GM21526 (cell line): ENCODE measurements around the gene ATAD5.
"Not testable (repeated sequence)": the region's sequence is repeated elsewhere in the genome, so short reads cannot be mapped to it uniquely, and the experiment has no call there.

ENCODE experiments used
- ATAC-seq: cut with Tn5 transposase; IDR thresholded peaks from one replicate; pipeline ENCODE4 v1.9.1; 2021; ENCODE audit warnings: moderate library complexity; ENCODE audit not compliant: unreplicated experiment, low FRiP score

Gene ATAD5

DNA sequence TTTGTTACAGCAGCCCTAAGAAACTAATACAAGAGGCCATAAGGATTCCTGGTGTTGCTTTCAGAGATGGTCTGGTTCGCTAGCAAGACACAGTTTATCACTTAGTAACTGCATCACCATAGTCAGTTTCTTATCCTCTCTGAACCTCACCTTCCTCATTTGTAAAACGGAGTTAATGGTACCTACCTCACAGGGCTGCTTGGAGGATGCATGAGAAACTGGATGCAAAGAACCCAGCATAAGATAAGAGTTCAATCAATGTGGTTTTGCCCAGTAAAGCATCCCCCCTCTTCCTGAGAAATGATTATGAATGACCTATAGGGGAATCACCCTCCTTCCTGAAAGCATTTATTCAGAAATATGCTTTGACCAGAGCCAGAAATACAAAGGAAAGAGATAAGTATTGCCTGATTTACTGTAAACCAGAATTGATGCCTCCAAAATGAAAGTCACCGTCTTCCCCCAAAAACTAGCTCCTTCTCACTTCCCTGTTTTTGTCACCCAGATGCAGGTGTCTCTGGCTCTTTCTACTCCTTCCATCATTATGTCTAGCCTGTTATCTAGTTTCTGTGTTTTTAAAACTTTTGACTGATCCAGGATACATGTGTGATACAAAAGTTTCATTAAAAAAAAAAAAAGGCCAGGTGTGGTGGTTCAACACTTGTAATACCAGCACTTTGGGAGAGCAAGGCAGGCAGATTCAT, 77.1 kb downstream of the ATAD5 start:
- no peak for ATAC-seq

GRCh38 chr17:30910151-30910550, 78.4 kb downstream of the ATAD5 start:
- not testable (repeated sequence) for ATAC-seq

GRCh38 chr17:30913955-30914354, 82.2 kb downstream of the ATAD5 start:
- ATAC-seq, result no peak

GRCh38 chr17:30915833-30916611, 84.3 kb downstream of the ATAD5 start:
- ATAC-seq, result no peak

- no peak for ATAC-seq
These were observed 85.3 kb downstream of the ATAD5 start for GRCh38 chr17:30917050-30917449.

- no peak for ATAC-seq
These were observed 88.5 kb downstream of the ATAD5 start for GRCh38 chr17:30920282-30920681.

DNA sequence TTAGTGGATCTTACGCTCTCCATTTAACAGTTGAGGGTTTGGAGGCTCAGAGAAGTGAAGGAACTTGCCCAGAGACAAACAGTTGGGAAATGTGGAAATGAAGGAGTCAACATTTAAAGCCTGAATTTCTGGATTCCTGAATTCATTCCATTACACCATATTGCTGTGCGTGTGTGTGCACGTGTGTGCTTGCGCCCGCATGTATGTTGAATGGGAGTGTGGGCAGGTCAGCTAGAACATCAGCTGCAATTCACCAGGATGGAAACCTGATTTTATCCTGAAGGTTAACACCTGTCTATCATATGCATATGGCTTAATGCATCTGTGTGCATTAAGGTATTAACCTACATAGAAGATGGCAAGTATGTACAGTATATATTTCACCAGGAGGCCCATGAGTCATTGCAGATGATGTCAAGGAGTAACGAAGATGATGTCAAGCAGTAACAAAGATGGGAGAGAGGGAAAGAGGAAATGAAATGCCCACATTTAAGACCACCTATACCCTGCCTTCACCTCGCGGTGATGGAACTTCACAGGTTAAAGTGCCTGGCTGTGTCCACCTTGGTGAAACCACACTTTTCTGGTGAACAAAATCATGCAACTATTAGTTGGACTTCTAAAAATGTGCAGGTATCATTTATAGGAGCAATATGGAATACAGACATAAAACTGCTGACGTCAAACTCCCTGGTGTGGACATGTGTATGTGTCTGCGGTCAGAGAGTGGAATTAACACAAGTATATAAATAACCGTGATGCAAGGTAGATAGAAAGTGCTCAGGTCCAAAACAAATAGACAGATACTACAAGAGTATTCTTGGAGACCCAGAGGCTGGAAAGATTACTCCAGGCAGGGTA, 89.1 kb downstream of the ATAD5 start:
- no peak for ATAC-seq

DNA sequence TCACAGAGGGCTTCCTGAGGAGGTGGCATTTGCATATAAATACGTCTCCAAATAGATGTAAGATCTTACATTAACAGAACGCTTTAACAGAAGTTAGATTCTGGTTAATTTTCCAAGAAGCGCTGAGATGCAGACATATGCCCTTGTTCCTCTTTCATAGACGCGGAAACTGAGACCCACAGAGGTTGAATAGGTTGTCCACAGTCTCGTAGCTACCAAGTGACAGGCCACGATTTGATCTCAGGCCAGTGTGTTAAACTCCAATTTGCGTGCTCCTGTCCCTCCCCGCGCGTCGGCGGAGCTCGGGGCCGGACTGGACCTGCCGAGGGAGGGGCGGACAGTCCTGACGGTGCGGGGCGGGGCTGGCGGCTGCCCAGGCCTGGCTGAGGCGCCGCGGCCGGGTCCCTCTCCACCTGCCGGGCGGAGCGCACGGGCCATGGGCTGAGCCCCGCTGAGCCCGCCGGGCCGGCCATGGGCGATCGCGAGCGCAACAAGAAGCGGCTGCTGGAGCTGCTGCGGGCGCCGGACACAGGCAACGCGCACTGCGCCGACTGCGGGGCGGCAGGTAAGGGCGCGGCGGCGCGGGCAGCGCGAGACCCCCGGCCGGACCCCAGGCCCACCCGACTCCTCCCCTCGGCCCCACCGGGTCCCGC, 89.9 kb downstream of the ATAD5 start, which contains the start of gene ADAP2:
TSS of gene ADAP2 (plus strand) at position 402 of the 653 bp plus-strand sequence. CDS start at position 472, 70 bp downstream.
- ATAC-seq, result no peak

GRCh38 chr17:30922235-30923030, 90.7 kb downstream of the ATAD5 start:
- no peak for ATAC-seq

DNA sequence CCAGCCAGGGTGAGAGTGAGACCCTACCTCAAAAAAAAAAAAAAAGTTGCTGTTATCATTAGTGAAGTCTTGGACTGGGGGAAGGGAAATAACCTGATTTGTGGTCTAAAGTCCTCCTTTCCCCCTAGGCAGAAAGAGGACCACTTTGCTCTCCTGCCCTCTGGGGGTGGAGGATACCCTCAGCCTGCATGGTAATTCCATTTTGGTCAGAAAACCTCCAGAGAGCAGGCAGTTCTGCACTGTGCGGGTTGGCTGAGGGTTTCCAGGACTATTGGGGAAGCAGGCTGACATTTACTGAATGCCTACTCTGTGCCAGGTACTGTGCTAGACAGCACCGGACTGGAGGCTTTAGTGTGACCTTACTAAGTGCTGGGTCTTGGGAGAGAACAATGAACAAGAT, 92.6 kb downstream of the ATAD5 start:
- ATAC-seq, result no peak

DNA sequence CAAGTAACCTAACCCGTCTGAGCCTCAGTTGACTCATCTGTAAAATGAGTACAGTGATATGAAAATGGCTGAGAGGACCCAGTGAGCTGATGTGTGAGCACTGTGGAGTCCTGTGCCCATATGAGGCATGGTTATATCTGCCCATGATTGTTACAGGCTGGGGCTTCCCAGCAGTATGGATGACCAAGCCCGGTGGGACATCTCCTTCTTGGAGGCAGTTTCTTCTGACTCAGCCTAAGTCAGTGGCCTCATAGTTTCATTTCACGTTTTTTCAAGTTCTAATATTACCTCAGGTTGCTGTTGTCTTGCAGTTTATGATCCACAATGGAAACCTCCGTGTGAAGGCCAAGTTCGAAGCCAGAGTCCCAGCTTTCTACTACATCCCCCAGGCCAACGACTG, 94.8 kb downstream of the ATAD5 start:
- ATAC-seq, result no peak

DNA sequence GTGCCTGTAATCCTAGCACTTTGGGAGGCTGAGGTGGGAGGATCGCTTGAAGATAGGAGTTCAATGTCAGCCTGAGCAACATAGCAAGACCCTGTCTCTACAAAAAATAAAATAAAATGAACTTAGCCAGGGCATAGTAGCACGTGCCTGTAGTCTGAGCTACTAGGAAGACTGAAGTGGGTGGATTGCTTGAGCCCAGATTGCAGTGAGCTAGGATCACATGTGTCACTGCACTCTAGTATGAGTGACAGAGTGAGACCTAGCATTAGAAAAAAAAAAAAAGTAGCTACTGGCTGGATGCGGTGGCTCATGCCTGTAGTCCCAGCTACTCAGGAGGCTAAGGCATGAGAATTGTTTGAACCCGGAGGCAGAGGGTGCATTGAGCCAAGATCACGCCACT, 96.0 kb downstream of the ATAD5 start:
- ATAC-seq, result no peak

GRCh38 chr17:30928584-30928983, 96.8 kb downstream of the ATAD5 start:
- ATAC-seq, result no peak

GRCh38 chr17:30929081-30929633, 97.4 kb downstream of the ATAD5 start:
- no peak for ATAC-seq

DNA sequence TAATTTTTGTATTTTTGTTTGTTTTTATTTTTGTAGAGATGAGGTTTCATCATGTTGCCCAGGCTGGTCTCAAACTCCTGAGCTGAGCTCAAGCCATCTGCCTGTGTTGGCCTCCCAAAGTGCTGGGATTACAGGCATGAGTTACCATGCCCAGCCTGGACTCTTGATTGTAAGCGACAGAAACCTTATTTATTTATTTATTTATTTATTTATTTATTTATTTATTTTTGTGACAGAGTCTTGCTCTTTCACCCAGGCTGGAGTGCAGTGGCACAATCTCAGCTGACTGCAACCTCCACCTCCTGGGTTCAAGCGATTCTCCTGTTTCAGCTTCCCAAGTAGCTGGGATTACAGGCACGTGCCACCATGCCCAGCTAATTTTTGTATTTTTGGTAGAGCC, 98.1 kb downstream of the ATAD5 start:
- ATAC-seq, result not testable (repeated sequence)

- ATAC-seq, result no peak
These were observed 98.7 kb downstream of the ATAD5 start for GRCh38 chr17:30930495-30930894.

DNA sequence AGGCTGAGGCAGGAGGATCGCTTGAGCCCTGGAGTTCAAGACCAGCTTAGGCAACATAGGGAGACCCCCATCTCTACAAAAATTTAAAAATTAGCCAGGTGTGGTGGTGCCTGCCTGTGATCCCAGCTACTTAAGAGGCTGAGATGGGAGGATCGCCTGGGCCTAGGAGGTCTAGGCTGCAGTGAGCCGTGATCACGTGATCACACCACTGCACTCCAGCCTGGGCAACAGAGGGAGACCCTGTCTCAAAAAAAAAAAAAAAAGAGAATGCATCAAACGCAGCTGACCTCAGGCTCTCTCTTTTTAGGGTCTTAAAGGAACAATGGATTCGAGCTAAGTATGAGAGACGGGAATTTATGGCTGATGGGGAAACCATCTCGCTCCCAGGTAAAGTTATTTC, 99.8 kb downstream of the ATAD5 start:
- not testable (repeated sequence) for ATAC-seq

DNA sequence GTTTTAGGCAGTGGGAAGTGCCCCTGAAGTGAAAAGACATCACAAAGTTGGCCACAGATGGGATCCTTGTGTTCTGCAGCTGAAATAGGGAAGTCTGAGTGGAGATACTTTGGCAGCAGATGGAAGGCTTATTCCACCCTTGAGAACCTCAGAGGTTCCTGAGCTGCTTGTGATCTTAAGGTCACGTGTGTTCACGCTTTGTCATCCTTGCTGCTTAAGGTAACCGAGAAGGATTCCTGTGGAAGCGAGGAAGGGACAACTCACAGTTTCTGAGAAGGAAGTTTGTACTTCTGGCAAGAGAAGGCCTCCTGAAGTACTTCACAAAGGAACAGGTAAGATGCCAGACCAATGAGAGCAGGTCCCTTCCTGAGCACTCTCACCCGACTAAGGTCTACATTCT, 102.2 kb downstream of the ATAD5 start:
- ATAC-seq, result no peak

DNA sequence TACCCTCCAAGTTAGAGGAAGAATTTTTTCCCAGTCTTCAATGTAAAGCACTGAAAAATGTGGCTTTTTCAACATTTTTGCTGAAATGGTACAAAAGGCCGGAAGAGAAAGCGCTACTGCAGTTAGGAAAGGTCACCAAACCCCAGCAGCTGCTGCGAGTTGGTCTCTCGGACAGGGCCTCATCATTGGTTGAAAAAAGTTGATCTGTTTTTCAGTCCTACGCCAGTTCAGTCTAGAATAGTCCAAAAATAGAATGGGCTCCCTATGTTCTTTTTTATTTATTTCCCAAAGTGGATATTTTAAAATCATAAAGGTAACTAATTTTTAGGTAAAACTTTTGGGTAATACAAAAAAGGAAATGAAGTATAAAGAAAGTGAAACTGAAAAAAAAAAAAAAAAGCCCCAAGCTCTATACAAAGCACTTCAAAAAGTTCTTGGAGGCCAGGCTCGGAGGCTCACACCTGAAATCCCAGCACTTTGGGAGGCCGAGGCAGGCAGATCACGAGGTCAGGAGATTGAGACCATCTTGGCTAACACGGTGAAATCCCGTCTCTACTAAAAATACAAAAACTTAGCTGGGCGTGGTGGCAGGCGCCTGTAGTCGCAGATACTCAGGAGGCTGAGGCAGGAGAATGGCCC, 107.4 kb downstream of the ATAD5 start:
- ATAC-seq, result no peak
